Pancreas (tissue), 10 donors: ENCODE results near the gene FOSB. TPM values are rescaled to one million over a fixed set of nuclear protein-coding genes. Genes with fewer than 3 reads are reported as not detected.
A peak's percentile ranks its signal among the peaks of the same experiment; 100 is the strongest.

ENCODE experiments used
- ATAC-seq, 4 donors: fragments of 200-7000 bp; cut with Tn5 transposase; one replicate each; pipeline versions ENCODE4 v1.8.0 to v1.9.1; 2020; ENCODE audit warnings: mild to moderate bottlenecking in 4 of 4, moderate library complexity in 4 of 4
- DNase-seq, 6 donors: peaks; one replicate each; pipeline ENCODE4 v3.0.0-alpha.2; 2020
- FAIRE-seq: peaks from 2 replicates; lab custom pipeline; 2012; peaks lifted over from hg19 to GRCh38; lab: Jason Lieb, UNC
- H3K27ac ChIP-seq, 4 donors: fragments of 200-600 bp; sonication (generic); 1 replicate in 3 of 4; 2 replicates in 1 of 4; pipeline versions ENCODE4 v1.5.0 to v1.8.0; 2020
- H3K27me3 ChIP-seq, 4 donors: fragments of 200-600 bp; one replicate each; pipeline ENCODE4 v1.8.0; 2021
- H3K36me3 ChIP-seq, 3 donors: fragments of 200-600 bp; sonication (generic) in 1 of 3; one replicate each; pipeline versions ENCODE4 v1.5.0 to v1.8.0; 2020 to 2021
- H3K4me1 ChIP-seq, 3 donors: fragments of 200-600 bp; one replicate each; pipeline ENCODE4 v1.8.0; 2021
- H3K4me3 ChIP-seq, 4 donors: fragments of 200-600 bp; sonication (generic) in 2 of 4; one replicate each; pipeline versions ENCODE4 v1.5.0 to v1.8.0; 2020 to 2021
- H3K9me3 ChIP-seq, 4 donors: fragments of 200-600 bp; one replicate each; pipeline ENCODE4 v1.8.0; 2021
- CTCF ChIP-seq, 4 donors: fragments of 200-600 bp; sonication (generic) in 3 of 4; IDR thresholded peaks; one replicate each; pipeline versions ENCODE4 v1.5.0 to v1.8.0; 2021; ENCODE audit warnings: antibody characterized with exemption in 4 of 4
- WGBS, 2 donors: extraction: QIAGEN DNeasy Blood & Tissue Kit; methylation state at CpG; one replicate each; pipeline ENCODE4 v1.1.7; 2013; 5-methylcytosine and 5-hydroxymethylcytosine counted together
- intact Hi-C, 3 donors: fragments of 100-400 bp; cut with DNase I; formaldehyde crosslinking; loops; one replicate each; pipeline versions ENCODE4 v1.11.1 to v1.14.2; 2022
- polyA plus RNA-seq, 2 donors: library from polyadenylated mRNA; stranded (reverse); fragments of 200-250 nt; gene quantifications; one replicate each; pipeline ENCODE4 v1.2.3, GENCODE V29; 2013
- total RNA-seq, 6 donors: library from RNA; stranded (reverse); fragmentation: NEBNext Ultra II Directional in 4 of 6; extraction: Animal tissue kit (Norgen Biotek cat#: 25700) in 4 of 6; gene quantifications; one replicate each; pipeline versions ENCODE4 v1.2.1 to v1.2.4, GENCODE V29; 2021 to 2023
- donor health status: healthy with polysubstance abuse.
- donor health status: DM: no; HTN: no; CAD: no; lungs with moderate emphysema.
- donor health status: DM: no; HTN: no; CAD: no.
- donor health status: control.
- donor health status: control.
- donor health status: Bipolar disorder and iron deficiency.
- donor health status: DM: yes; HTN: yes; CAD: no.
- donor health status: DM: no; HTN: no; CAD: no.
- donor health status: DM: no; HTN: no; CAD: no.
- donor health status: DM: yes; HTN: yes; CAD: no.

Gene FOSB
- total and polyA plus RNA-seq, 8 donors = 0.79 to 21.6 (median 6.2) TPM

GRCh38 chr19:45501730-45502014, 33.9 kb downstream of the FOSB start:
- DNase-seq = no peak
- no peak for ATAC-seq
- Histone ChIP-seq H3K27me3 (no peaks in the 10 kb centered on the region), H3K9me3 (no peaks in the 10 kb centered on the region), H3K36me3 (no peaks in the 10 kb centered on the region), H3K4me3 (no peak overlapping the region), H3K27ac (no peak overlapping the region), H3K4me1 (peaks cover 0 to 10% (median 9%) of the 10 kb centered on the region in 3 donors)
- FAIRE-seq = no peak
- intact Hi-C loops = no loop called here
- 44 to 55% methylated on average over 2 of the region's 2 CpGs for WGBS, 2 donors
- TF ChIP-seq CTCF (IDR thresholded peaks at IDR 0.05) = no peak

- Histone ChIP-seq H3K9me3 (no peaks in the 10 kb centered on the region), H3K4me1 (peaks cover 0 to 10% (median 9%) of the 10 kb centered on the region in 3 donors), H3K4me3 (no peak overlapping the region), H3K27me3 (no peaks in the 10 kb centered on the region), H3K36me3 (no peaks in the 10 kb centered on the region), H3K27ac (no peak overlapping the region)
- DNase-seq (no peak), FAIRE-seq (no peak), ATAC-seq (no peak)
- TF ChIP-seq CTCF (IDR thresholded peaks at IDR 0.05) = no peak
- WGBS, 2 donors = 60 to 81% methylated on average over 5 of the region's 5 CpGs
- intact Hi-C loops = no loop called here
Observed at GRCh38 chr19:45502111-45502510, 34.3 kb downstream of the FOSB start.

- Histone ChIP-seq H3K36me3 (no peaks in the 10 kb centered on the region), H3K4me1 (peaks cover 0 to 9% (median 8%) of the 10 kb centered on the region in 3 donors), H3K27ac (no peak overlapping the region), H3K4me3 (no peak overlapping the region), H3K27me3 (no peaks in the 10 kb centered on the region), H3K9me3 (no peaks in the 10 kb centered on the region)
- DNase-seq (no peak), FAIRE-seq (no peak), ATAC-seq (no peak)
- intact Hi-C loops = no loop called here
- 76 to 81% methylated on average over 9 of the region's 9 CpGs for whole genome bisulfite sequencing, 2 donors
- TF ChIP-seq CTCF (IDR thresholded peaks at IDR 0.05) = no peak
Observed at GRCh38 chr19:45503909-45504308, 36.1 kb downstream of the FOSB start.

- FAIRE-seq (no peak), ATAC-seq (no peak), DNase-seq (peak in 1 of 6 donors; percentile 51)
- Histone ChIP-seq H3K4me1 (peaks cover 6 to 9% (median 7%) of the 10 kb centered on the region in 3 donors), H3K36me3 (no peaks in the 10 kb centered on the region), H3K27me3 (no peaks in the 10 kb centered on the region), H3K9me3 (no peaks in the 10 kb centered on the region), H3K4me3 (no peak overlapping the region), H3K27ac (peak overlapping the region; percentile 87 to 94 (median 91))
- intact Hi-C loops = no loop called here
- WGBS, 2 donors = 68 to 72% methylated on average over 8 of the region's 8 CpGs
- TF ChIP-seq CTCF (IDR thresholded peaks at IDR 0.05) = no peak
Observed at GRCh38 chr19:45505151-45505995, 37.6 kb downstream of the FOSB start.

GRCh38 chr19:45505996-45506245, 38.1 kb downstream of the FOSB start:
- H3K27me3 ChIP-seq = no peaks in the 10 kb centered on the region
- no peak for TF ChIP-seq CTCF (IDR thresholded peaks at IDR 0.05)
- no peaks in the 10 kb centered on the region for H3K9me3 ChIP-seq
- H3K4me1 ChIP-seq = peaks cover 6 to 9% (median 7%) of the 10 kb centered on the region in 3 donors
- H3K4me3 ChIP-seq = peak overlapping the region; percentile 66 to 99 (median 84)
- DNase-seq (no peak), FAIRE-seq (no peak), ATAC-seq (no peak)
- no peaks in the 10 kb centered on the region for H3K36me3 ChIP-seq
- 37 to 55% methylated on average over 5 of the region's 5 CpGs for WGBS, 2 donors
- peak overlapping the region; percentile 87 to 94 (median 91) for H3K27ac ChIP-seq
- intact Hi-C loops = no loop called here
